ENCODE data around the gene CAMK2G. TPM values are rescaled to one million over a fixed set of nuclear protein-coding genes. Genes with fewer than 3 reads are reported as not detected.

The CAMK2G gene
- polyA plus RNA-seq, 1 experiment = 43.8 TPM

- POLR2A ChIA-PET = no interaction called here
- H3K27me3 ChIP-seq (ENCODE audit: control insufficient read depth, insufficient read depth, low read length) = no peaks in the 10 kb centered on the region
- CTCF ChIA-PET = interaction anchor here (1.7 kb wide), 1 partner anchor 15 kb away, joined by 5 read pairs; the partner anchor contains the start of gene ZSWIM8
- no peak for DNase-seq (ENCODE audit: low read depth)
- H3K36me3 ChIP-seq (ENCODE audit: control insufficient read depth, insufficient read depth, low read length) = peaks cover 54% of the 10 kb centered on the region
- H3K4me3 ChIP-seq (ENCODE audit: low read depth, low read length) = no peak overlapping the region
- no peak for TF ChIP-seq CTCF (IDR thresholded peaks at IDR 0.05; ENCODE audit: insufficient read depth, low read depth, low read length)
Observed at GRCh38 chr10:73800560-73801252, 73.6 kb downstream of the CAMK2G start.

- no peak for DNase-seq (ENCODE audit: low read depth)
- Histone ChIP-seq H3K27me3 (ENCODE audit: control insufficient read depth, insufficient read depth, low read length) (no peaks in the 10 kb centered on the region), H3K4me3 (ENCODE audit: low read depth, low read length) (no peak overlapping the region), H3K36me3 (ENCODE audit: control insufficient read depth, insufficient read depth, low read length) (peaks cover 55% of the 10 kb centered on the region)
- ChIA-PET CTCF (interaction anchor here (1.7 kb wide), 1 partner anchor 14 kb away, joined by 5 read pairs; the partner anchor contains the start of gene ZSWIM8), POLR2A (no interaction called here)
- no peak for TF ChIP-seq CTCF (IDR thresholded peaks at IDR 0.05; ENCODE audit: insufficient read depth, low read depth, low read length)
Observed at GRCh38 chr10:73799899-73800559, 74.3 kb downstream of the CAMK2G start.

GRCh38 chr10:73798927-73799560 lies 75.3 kb downstream of the CAMK2G start:
- CTCF ChIA-PET = no interaction called here
- no peak for TF ChIP-seq CTCF (IDR thresholded peaks at IDR 0.05; ENCODE audit: insufficient read depth, low read depth, low read length)
- Histone ChIP-seq H3K27me3 (ENCODE audit: control insufficient read depth, insufficient read depth, low read length) (no peaks in the 10 kb centered on the region), H3K36me3 (ENCODE audit: control insufficient read depth, insufficient read depth, low read length) (peaks cover 59% of the 10 kb centered on the region), H3K4me3 (ENCODE audit: low read depth, low read length) (no peak overlapping the region)
- DNase-seq (ENCODE audit: low read depth) = no peak
- POLR2A ChIA-PET = no interaction called here

- CTCF ChIA-PET = no interaction called here
- H3K4me3 ChIP-seq (ENCODE audit: low read depth, low read length) = no peak overlapping the region
- H3K36me3 ChIP-seq (ENCODE audit: control insufficient read depth, insufficient read depth, low read length) = peaks cover 60% of the 10 kb centered on the region
- POLR2A ChIA-PET = no interaction called here
- TF ChIP-seq CTCF (IDR thresholded peaks at IDR 0.05; ENCODE audit: insufficient read depth, low read depth, low read length) = no peak
- DNase-seq (ENCODE audit: low read depth) = no peak
- H3K27me3 ChIP-seq (ENCODE audit: control insufficient read depth, insufficient read depth, low read length) = no peaks in the 10 kb centered on the region
Observed at GRCh38 chr10:73798087-73798486, 76.3 kb downstream of the CAMK2G start.

- no peak overlapping the region for H3K4me3 ChIP-seq (ENCODE audit: low read depth, low read length)
- DNase-seq (ENCODE audit: low read depth) = no peak
- no peak for TF ChIP-seq CTCF (IDR thresholded peaks at IDR 0.05; ENCODE audit: insufficient read depth, low read depth, low read length)
- peaks cover 62% of the 10 kb centered on the region for H3K36me3 ChIP-seq (ENCODE audit: control insufficient read depth, insufficient read depth, low read length)
- no peaks in the 10 kb centered on the region for H3K27me3 ChIP-seq (ENCODE audit: control insufficient read depth, insufficient read depth, low read length)
- POLR2A ChIA-PET = no interaction called here
- CTCF ChIA-PET = no interaction called here
Observed at GRCh38 chr10:73797324-73798025, 76.9 kb downstream of the CAMK2G start.
